ENCODE data around the gene CRP.
"Not testable (repeated sequence)": the region's sequence is repeated elsewhere in the genome, so short reads cannot be mapped to it uniquely, and the experiment has no call there.

CRP gene

DNA sequence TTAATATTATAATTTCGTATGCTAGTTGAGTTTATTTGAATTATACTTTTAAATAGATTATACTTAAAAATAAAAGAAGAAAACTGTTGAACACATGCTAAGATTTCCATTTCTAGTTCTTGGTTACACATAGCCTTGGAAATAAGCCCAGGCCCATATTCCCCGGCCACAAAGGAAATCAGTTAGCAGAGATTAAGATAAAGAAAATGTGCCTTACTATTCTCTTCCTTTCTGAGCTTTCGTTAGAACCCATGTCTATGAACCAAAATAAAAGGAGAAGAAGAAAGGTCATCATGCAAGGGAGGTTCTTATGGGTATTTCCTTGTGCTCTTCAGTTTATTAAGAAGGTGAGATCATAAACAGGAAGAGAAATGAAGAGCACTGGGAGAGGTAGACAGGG lies 32.3 kb upstream of the CRP start:
- DNase-seq (ENCODE audit: insufficient read length, low spot score) (no peak), FAIRE-seq (no peak)
- TF ChIP-seq TAF1 (IDR thresholded peaks at IDR 0.05; ENCODE audit: low read depth, low read length) (no peak), POU2F2 (IDR thresholded peaks at IDR 0.05; ENCODE audit: low read depth, low read length) (no peak), POLR2AphosphoS5 (IDR thresholded peaks at IDR 0.05; ENCODE audit: low read depth, low read length) (no peak), POLR2A (IDR thresholded peaks at IDR 0.05; ENCODE audit: low read depth, low read length) (no peak), SPI1 (IDR thresholded peaks at IDR 0.05; ENCODE audit: low read depth, low read length) (no peak), PAX5 (IDR thresholded peaks at IDR 0.05; ENCODE audit: insufficient read depth, low read length, severe bottlenecking) (no peak)

DNA sequence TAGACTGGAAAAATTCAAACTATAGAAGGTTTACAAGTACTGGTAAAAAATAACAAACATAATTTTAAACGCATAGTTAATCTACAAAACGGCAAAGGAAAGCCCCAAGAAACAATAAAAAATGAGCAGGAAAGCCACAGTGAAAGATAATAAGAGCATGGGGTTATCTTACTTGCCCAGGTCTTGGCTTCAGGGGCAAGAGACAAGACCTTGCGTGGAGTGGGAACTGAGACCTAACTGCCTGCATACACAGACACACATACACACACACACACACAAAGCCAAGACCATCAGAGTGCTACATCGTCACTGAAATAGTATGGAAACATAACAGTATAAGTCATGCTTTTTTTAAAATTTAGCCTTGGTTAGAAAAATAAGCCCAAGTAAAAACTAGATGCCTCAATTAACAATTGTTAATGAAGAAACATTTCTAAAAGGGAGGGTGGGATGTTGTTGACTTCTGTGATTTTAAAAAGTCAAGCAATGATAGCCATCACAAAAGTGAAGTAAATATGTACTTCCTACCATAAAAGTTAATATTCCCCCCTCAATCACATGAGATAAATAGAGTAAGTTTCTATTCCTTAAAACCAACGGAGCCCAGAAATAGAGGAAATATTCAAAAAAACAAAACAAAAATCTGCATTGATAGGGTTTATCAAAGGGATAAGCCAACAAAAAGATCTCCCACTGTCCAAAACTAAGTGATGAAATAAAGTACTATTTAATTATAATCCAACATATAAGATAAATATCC lies 29.4 kb upstream of the CRP start:
- TF ChIP-seq POLR2AphosphoS5 (IDR thresholded peaks at IDR 0.05; ENCODE audit: low read depth, low read length): no peak
- no peak for TF ChIP-seq SPI1 (IDR thresholded peaks at IDR 0.05; ENCODE audit: low read depth, low read length)
- TF ChIP-seq PAX5 (IDR thresholded peaks at IDR 0.05; ENCODE audit: insufficient read depth, low read length, severe bottlenecking): no peak
- TF ChIP-seq POU2F2 (IDR thresholded peaks at IDR 0.05; ENCODE audit: low read depth, low read length): no peak
- no peak for TF ChIP-seq TAF1 (IDR thresholded peaks at IDR 0.05; ENCODE audit: low read depth, low read length)
- no peak for TF ChIP-seq POLR2A (IDR thresholded peaks at IDR 0.05; ENCODE audit: low read depth, low read length)
- no peak for FAIRE-seq
- DNase-seq (ENCODE audit: insufficient read length, low spot score): no peak

DNA sequence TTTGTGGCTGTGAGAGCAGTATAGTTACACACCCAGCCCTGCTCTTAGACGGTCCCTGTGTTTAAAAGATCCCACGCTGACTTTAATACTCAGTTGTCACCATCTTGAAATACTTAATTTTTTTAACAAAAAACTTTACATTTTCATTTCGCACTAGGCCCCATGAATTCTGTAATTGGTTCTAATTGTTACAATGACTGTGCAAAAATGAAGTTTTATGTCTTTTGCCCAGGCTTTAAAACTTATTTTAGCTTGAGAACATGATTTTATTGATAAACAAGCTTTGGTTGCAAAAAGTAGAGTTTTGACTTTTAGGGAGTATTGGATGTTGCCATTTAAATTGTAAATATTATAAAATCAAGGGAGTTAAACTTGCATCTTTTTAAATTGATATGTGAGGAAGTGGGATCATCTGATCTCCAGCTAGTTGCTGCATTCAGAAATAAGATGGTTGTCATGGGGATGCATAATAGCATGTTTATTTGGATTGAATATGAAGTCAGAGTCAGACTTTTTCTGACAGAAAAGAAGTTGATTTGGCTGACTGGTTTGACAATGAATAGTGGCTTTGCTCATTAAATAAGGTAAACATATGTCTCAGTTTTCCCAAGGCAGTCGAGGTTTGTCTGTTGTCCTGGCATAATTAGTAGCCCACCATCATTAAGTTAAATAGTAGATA lies 23.0 kb upstream of the CRP start:
- no peak for FAIRE-seq
- TF ChIP-seq SPI1 (IDR thresholded peaks at IDR 0.05; ENCODE audit: low read depth, low read length) (no peak), POLR2AphosphoS5 (IDR thresholded peaks at IDR 0.05; ENCODE audit: low read depth, low read length) (no peak), TAF1 (IDR thresholded peaks at IDR 0.05; ENCODE audit: low read depth, low read length) (no peak), PAX5 (IDR thresholded peaks at IDR 0.05; ENCODE audit: insufficient read depth, low read length, severe bottlenecking) (no peak), POU2F2 (IDR thresholded peaks at IDR 0.05; ENCODE audit: low read depth, low read length) (no peak), POLR2A (IDR thresholded peaks at IDR 0.05; ENCODE audit: low read depth, low read length) (no peak)
- DNase-seq (ENCODE audit: insufficient read length, low spot score): no peak

DNA sequence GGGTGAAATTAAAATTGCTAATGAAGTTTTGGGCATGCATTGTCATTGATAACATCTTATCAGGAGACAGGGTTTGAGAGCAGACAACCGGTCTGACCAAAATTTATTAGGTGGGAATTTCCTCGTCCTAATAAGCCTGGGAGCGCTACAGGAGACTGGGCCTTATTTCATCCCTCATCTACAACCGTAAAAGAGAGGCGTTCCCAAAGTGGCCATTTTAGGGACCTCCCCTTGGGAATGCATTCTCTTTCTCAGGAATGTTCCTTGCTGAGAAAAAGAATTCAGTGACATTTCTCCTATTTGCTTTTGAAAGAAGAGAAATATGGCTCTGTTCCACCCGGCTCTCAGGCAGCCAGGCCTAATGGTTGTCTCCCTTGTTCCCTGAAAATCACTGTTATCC lies 8.8 kb upstream of the CRP start:
- not testable (repeated sequence) for DNase-seq (ENCODE audit: insufficient read length, low spot score); FAIRE-seq

DNA sequence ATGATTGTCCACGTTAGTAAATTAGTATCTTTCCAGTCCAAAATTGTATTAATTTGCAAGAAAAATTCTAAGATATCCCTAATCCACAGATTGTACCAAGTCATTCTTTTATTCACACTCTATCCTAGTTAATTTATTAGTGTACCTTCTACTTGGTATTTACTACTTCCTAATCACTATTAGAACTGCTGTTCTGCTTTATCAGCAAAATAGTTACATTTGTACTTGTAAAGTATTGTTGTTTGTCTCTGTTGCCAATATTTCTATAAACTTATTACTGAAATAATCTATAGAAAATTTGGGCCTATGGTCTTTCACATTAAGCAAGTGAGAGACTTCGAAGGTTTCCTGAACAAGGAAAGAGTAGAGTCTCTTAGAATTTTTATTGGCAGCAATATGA lies 5.6 kb upstream of the CRP start:
- FAIRE-seq (no peak), DNase-seq (ENCODE audit: insufficient read length, low spot score) (no peak)
- TF ChIP-seq POLR2A (IDR thresholded peaks at IDR 0.05; ENCODE audit: low read depth, low read length): no peak
- TF ChIP-seq TAF1 (IDR thresholded peaks at IDR 0.05; ENCODE audit: low read depth, low read length): no peak
- no peak for TF ChIP-seq POU2F2 (IDR thresholded peaks at IDR 0.05; ENCODE audit: low read depth, low read length)
- no peak for TF ChIP-seq POLR2AphosphoS5 (IDR thresholded peaks at IDR 0.05; ENCODE audit: low read depth, low read length)
- TF ChIP-seq PAX5 (IDR thresholded peaks at IDR 0.05; ENCODE audit: insufficient read depth, low read length, severe bottlenecking): no peak
- no peak for TF ChIP-seq SPI1 (IDR thresholded peaks at IDR 0.05; ENCODE audit: low read depth, low read length)

DNA sequence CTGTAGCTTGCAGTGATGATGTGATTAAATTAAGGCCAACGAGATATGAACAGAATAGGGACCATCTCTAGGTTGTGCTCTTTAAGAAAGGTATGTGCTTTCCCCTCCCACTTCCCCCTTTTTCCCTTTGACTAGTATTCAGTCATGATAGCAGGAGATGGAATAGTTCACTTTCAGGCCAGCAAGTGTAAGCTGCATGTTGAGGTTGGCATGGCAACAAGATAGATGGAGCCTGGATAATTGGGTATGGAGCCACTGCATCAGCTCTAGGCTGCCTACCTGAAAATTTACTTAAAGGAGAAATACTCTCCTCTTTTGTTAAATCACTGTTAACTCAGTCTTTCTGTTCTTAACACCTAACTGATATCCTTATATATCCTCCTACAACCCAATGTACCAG lies 1.5 kb upstream of the CRP start:
- no peak for TF ChIP-seq POU2F2 (IDR thresholded peaks at IDR 0.05; ENCODE audit: low read depth, low read length)
- TF ChIP-seq SPI1 (IDR thresholded peaks at IDR 0.05; ENCODE audit: low read depth, low read length): no peak
- TF ChIP-seq POLR2AphosphoS5 (IDR thresholded peaks at IDR 0.05; ENCODE audit: low read depth, low read length): no peak
- TF ChIP-seq POLR2A (IDR thresholded peaks at IDR 0.05; ENCODE audit: low read depth, low read length): no peak
- TF ChIP-seq TAF1 (IDR thresholded peaks at IDR 0.05; ENCODE audit: low read depth, low read length): no peak
- no peak for TF ChIP-seq PAX5 (IDR thresholded peaks at IDR 0.05; ENCODE audit: insufficient read depth, low read length, severe bottlenecking)
- FAIRE-seq (no peak), DNase-seq (ENCODE audit: insufficient read length, low spot score) (no peak)

DNA sequence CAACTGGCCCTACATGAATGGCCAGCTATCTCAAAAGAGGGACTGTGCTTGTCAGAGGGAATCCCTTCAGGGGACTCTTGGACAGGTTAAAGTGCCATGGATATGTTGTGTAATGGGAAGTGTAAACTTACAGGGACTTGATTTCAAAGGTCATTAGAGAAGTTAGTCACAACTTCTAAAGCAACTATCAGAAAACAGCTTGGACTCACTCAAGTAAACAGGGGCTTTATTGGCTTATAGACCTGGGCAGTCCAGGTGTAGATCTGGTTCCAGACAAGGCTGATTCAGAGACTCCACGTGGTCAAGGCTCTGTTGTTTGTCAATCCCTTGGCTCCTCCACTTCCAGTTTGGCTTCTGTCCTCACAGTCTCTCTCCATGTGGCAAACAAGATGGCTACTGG lies 2.3 kb downstream of the CRP start:
- FAIRE-seq: no peak
- DNase-seq (ENCODE audit: insufficient read length, low spot score): no peak
- TF ChIP-seq TAF1 (IDR thresholded peaks at IDR 0.05; ENCODE audit: low read depth, low read length): no peak
- no peak for TF ChIP-seq POU2F2 (IDR thresholded peaks at IDR 0.05; ENCODE audit: low read depth, low read length)
- no peak for TF ChIP-seq PAX5 (IDR thresholded peaks at IDR 0.05; ENCODE audit: insufficient read depth, low read length, severe bottlenecking)
- TF ChIP-seq POLR2A (IDR thresholded peaks at IDR 0.05; ENCODE audit: low read depth, low read length): no peak
- no peak for TF ChIP-seq SPI1 (IDR thresholded peaks at IDR 0.05; ENCODE audit: low read depth, low read length)
- TF ChIP-seq POLR2AphosphoS5 (IDR thresholded peaks at IDR 0.05; ENCODE audit: low read depth, low read length): no peak

DNA sequence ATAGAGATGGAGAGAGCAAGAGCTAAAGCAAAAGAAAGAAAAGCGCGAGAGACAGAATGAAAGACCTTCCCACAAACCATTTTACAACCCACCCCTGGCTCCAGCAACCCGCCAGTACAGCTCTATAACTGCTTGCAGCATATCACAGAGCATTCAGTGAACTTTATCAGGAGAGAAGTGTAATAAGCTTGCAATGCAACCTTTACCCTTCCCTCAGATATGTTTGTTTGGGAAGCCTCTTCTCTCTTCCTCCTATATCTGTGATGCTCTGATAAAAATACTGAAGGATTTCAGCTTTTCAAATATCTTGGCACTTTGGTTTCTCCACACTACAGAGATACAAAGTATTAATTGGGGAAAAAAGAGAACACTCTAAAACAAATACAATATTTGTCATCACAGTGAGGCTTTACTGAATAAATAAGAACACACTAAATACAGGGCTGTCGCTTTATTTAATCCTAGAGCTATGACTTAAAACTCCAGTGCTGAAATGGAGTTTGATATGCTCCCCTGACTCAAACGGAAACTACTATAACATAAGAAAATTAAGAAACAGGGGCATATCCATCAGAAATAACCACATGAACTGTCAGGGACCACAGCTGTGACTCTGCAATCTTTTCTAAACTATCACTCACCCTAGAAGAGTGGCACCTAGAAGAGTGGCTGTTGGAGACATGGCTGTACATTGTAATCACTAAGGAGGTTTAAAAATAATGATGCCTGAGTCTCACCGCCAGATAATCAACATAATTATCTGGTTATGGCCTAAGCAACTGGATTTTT lies 6.7 kb downstream of the CRP start:
- no peak for DNase-seq (ENCODE audit: insufficient read length, low spot score)
- TF ChIP-seq PAX5 (IDR thresholded peaks at IDR 0.05; ENCODE audit: insufficient read depth, low read length, severe bottlenecking): no peak
- TF ChIP-seq POU2F2 (IDR thresholded peaks at IDR 0.05; ENCODE audit: low read depth, low read length): no peak
- TF ChIP-seq POLR2AphosphoS5 (IDR thresholded peaks at IDR 0.05; ENCODE audit: low read depth, low read length): no peak
- no peak for TF ChIP-seq TAF1 (IDR thresholded peaks at IDR 0.05; ENCODE audit: low read depth, low read length)
- no peak for TF ChIP-seq SPI1 (IDR thresholded peaks at IDR 0.05; ENCODE audit: low read depth, low read length)
- TF ChIP-seq POLR2A (IDR thresholded peaks at IDR 0.05; ENCODE audit: low read depth, low read length): no peak
- no peak for FAIRE-seq

DNA sequence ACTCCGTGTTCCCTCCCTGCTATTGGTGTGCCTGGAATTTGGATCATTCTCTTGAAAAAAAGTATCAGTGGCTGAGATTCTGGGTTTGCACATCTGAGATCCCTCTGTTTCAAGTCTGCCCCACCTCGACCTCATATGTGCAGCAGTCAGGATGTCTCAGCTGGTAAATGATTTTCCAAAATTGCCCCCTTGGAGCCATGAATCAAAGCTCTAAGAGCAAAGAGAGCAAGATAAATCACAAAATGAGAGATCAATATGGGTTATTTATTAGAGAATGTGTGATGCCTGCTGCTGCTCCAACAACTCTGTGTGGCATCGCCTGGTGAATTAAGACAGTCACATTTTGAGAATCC lies 8.5 kb downstream of the CRP start:
- DNase-seq (ENCODE audit: insufficient read length, low spot score) (no peak), FAIRE-seq (no peak)
- TF ChIP-seq TAF1 (IDR thresholded peaks at IDR 0.05; ENCODE audit: low read depth, low read length) (no peak), POU2F2 (IDR thresholded peaks at IDR 0.05; ENCODE audit: low read depth, low read length) (no peak), POLR2A (IDR thresholded peaks at IDR 0.05; ENCODE audit: low read depth, low read length) (no peak), SPI1 (IDR thresholded peaks at IDR 0.05; ENCODE audit: low read depth, low read length) (no peak), PAX5 (IDR thresholded peaks at IDR 0.05; ENCODE audit: insufficient read depth, low read length, severe bottlenecking) (no peak), POLR2AphosphoS5 (IDR thresholded peaks at IDR 0.05; ENCODE audit: low read depth, low read length) (no peak)
